NCI-H2107 (cell line): Measurements from ENCODE around the gene CDC14B.

ENCODE experiments used
- DNase-seq: peaks from one replicate; lab custom pipeline; 2025; lab: John Stamatoyannopoulos, UW

The CDC14B gene

DNA sequence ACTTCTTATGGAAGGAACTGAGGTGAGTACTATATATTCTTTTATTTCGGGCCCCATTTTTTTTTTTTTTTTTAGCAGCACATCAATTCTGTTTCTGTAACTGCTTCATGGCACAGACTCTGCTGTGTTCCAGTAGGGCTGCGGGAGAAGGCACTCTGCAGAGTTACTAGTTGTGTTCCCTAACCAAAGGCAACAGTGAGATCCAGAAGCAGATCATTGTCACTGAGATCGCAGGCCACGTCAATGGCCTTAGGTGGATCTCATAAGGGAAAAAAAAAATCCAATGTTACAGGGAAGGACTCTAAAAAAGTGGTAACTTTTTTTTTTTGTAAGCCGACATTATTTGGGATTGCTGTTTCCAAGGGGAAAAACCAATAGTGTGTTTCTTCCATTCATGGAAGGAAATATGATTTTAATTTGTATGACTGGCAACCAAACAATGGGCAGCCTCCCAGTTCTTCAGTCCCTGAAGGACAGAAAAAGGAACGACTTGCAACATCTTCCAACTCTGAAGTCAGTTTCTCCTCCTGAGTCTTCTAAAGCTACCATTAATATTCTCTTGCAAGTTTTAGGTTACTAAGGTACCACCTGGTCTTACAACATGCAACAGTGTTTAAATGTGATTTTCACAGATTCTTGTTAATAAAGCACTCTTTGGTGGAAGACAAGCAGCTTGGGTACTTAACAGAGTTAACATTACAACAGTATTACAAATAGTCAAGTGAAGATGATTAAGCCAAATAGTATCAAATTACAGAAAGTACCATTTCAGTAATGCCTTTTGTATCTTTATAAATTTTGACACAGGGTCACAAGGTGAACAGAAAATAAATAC, 116.9 kb downstream of the CDC14B start:
- DNase-seq, result no peak

- DNase-seq, result no peak
Observed at GRCh38 chr9:96501633-96502538, 117.8 kb downstream of the CDC14B start.

- DNase-seq, result no peak
Observed at GRCh38 chr9:96500696-96501632, 118.7 kb downstream of the CDC14B start.

DNA sequence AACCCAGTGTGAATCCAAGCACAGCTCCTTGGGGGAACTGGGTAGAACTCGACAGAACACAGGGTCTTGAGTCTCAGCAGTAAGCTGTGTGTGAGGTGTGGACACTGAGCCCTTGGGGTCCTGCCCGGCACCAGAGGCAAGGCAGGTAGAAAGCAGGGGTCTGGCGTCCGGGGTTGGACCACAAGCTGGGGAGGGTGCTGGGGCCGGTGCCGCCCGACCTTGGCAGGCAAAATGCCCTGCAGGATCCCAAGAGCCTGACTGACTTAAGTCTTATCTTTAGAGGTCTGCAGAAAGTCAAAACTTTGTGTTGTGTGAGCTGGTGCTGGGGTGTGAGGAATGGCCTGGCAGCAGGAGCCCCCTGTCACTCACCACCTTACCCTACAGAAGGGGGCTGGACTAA, 120.4 kb downstream of the CDC14B start:
- DNase-seq, result no peak

GRCh38 chr9:96498796-96499195, 120.8 kb downstream of the CDC14B start:
- no peak for DNase-seq

DNA sequence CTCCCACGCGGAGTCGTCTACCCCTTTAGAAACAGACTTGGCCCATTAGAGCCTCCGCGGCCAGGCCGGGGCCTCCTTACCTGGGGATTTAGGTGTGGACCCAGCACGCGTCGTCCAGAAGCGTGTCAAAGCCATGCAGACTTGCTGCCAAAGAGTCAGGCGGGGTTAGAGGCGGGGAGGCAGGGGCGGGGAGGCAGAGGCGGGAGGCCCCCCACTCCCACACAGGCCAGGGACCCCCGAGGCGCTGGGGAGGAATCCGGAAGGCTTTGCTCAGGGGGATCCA, 122.6 kb downstream of the CDC14B start:
- no peak for DNase-seq

DNA sequence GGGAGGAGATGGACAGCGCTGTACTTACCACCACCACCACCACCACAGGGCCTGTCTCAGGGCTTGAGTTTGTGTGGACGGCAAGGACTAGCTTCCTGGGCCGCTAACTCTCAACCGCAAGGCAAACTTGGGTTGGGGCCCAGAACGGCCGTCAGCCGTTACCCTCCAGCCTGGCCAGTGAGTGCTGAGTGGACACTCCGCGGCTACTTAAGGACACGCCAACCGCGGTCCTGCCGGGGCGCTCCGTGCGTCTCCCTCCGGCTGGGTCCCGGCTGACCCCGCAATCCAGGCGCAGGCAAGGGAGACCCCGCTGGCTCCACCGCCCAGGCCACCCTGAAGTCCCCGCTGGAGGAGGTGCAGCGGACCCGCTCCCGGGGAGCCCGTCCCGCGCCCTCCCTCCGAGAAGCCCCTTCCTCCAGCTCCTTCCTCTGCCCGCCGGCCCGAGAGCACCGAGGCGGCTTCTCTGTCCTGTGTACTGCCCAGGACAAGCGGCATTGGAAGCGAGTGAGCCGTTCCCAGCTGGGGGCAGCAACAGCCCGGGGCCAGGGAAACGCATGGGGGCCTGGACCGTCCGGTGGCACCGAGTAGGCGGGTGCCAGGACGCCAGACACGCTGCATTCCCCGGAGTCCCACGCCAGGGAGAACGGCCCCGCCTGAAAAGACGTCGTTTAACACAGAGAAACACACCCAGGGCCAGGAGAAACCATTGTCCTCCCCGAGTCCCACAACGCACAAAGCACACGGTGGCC, 123.1 kb downstream of the CDC14B start:
- DNase-seq, result no peak

DNA sequence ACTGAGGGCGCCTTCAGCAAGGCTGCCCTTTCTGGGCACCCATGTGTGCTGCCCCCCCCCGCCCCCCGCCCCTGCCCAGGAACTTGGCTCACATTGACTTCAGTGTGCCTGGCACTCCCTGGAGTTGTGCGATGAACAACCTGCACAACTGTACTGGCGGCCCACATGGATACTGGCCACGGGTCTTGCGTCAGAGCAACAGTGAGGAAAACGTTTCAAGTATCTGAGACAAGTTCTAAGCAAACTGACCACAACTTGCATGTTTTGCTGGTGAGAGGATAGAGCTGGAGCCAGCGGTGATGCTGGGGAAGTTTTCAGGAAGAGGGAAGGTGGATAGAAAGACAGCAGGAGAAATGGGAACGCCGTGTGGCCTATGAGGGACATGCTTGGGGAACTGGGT, 124.3 kb downstream of the CDC14B start:
- DNase-seq, result no peak

GRCh38 chr9:96494215-96494800, 125.3 kb downstream of the CDC14B start:
- no peak for DNase-seq

DNA sequence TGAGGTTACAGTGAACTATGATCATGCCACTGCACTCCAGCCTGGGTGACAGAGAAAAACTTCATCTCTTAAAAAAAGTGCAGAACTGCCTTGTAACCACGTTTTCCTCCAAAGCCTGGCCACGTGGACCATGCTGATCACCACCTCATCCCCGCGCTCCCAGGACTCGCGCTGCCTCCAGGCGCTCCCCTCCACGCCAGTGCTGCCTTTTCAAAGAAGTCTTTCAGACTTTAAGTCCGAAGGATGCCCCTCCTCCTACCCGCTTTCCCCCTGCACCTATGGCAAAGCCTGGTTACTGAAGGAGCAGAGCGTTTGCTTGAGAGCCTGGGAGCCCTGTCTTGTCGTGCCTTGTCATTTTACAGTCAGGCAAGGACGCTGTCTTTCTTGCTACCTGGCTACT, 125.9 kb downstream of the CDC14B start:
- DNase-seq, result no peak

DNA sequence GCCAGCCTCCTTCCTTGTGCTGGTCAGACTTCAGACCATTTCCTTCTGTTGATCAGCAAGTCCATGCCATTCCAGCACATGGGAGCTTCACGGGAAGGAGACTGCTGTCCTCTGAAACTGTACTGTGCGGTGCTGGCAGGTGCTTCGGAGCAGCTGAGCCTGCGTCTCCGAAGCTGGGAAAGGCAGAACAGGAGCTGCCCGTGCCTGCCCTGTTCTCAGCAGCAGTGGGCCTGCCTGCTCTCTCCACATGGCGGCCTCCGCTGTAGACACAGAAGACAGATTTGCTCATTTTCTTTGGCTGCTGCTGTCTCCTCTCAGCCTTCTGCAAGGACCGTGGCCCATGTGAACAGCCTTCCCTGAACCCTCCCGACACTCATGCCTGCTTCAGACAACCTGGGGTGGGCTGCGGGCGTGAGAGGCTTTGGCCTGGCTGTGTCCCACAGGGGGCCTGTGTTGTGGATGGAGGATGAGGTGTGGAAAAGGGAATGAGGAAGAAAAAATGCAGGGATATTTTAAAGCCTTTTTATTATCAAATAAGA, 126.6 kb downstream of the CDC14B start:
- DNase-seq, result no peak

DNA sequence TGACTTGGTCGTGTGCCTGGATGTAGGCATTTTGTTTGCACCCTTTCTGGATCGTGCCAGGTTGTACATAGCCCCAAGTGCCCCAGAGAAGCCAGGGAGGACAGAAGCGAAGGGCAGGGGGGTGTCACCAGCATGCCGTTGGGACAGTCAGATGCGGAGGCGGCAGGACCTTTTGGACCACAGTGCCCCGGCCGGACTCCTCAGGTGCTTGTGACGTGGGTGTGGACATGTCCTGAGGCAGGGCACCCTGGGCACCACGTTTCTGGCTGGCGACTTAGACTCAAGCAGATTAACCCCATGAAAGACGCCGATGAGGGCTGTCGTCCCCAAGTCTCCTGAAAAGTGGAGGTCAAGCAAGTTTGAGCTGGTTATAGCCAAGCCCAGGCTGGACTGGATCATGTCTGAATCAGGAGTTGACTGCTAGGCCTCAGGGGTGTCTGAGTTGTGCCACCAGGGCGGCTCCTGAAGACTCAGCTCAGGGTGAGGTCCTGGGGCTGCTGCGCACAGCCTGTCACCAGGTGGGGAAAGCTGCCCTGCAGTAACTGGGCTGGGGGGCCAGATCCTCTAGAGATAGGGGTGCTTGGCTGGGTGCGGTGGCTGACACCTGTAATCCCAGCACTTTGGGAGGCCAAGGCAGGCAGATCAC, 127.6 kb downstream of the CDC14B start:
- no peak for DNase-seq

DNA sequence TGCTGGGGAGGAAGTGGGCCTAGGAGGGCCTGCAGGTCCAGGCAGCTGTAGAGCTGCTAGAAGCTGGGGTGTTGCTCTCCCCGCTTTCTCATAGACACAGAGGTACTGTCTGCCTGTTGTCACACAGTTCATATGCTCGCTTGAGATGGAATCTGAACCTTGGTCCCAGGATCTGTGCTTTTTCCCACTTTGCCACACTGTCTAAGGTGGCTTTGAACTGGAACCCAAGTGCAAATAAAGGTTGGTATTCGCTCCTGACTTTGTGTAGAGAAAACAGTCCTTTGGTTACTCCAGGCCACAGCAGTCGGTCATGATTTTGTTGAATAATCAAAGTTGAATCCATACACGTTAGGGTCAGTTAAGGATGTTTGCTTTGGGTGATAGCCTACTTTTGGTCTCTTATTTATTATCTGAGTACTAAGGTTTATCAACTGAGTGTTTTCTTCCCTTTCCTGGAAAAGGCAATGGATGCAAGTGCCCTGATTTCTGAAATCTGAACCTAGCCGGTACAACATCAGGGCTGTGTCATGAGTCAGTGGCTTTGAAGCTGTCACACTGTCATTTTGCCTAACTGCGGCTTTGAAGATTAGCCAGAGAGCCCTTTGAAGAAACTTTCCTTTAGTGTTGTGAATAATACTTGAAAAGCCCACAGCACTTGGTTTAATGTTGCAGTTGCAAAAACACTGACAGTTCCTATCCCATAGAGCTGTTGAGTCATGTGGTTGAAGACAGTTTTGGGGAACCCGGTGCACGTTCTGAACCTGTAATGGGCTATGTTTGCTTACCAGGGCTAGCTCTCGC, 128.4 kb downstream of the CDC14B start:
- peak; percentile 29 for DNase-seq

- no peak for DNase-seq
Observed at GRCh38 chr9:96490534-96491078, 129.0 kb downstream of the CDC14B start.

DNA sequence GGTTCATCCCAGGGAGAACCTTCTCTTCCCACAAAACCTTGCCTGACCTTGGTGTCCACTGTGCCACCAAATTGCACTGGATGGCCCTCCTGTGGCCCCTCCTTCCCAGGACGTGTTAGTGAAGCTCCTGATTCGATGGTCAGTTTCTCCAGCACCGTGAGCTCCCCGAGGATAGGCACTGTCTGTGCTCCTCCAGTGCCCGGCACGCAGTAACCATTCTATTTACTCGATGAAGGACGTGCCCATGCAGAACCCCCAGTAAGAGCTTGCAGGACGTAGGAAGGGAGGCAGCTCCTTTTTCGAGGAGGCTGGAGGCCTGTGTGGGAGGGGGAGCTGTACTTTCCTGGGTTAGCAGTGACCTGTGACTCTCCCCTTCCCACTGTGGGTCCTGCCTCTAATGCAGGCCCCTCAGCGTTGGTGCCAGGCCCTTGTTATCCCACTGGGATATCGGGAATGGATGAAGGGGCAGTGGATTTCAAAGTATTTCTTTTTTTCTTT, 130.1 kb downstream of the CDC14B start:
- DNase-seq, result no peak

DNA sequence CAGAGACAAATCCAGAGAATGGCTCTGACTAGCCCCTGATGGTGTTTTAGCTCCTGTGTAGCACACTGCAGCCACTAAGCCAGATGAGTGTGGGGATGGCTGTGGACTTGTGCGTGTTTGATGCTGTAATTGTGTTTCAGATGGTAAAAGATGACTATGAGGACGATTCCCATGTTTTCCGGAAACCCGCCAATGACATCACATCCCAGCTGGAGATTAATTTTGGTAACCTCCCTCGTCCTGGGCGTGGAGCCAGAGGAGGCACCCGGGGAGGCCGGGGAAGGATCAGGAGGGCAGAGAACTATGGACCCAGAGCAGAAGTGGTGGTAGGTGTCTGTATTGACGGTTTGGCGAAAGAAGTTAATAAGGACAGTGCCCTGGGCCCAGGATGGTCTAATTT, 131.7 kb downstream of the CDC14B start:
- no peak for DNase-seq

DNA sequence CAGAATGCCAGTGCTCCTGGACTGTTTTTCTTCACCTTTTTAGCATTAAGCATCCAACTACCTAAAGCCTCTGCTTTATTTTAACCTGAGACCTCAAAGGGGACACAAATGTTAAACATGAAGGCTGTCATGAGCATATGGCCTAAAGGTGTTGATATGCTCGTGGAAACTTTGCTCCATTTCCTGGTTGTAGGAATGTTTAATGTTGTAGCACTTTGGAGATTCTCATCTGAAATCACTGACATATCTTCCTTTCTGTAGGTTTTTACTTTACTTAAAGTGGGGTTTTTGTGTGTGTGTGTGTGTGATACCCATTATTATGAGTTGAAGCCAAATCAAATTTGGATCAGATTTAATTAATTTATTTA, 132.6 kb downstream of the CDC14B start:
- DNase-seq, result no peak

DNA sequence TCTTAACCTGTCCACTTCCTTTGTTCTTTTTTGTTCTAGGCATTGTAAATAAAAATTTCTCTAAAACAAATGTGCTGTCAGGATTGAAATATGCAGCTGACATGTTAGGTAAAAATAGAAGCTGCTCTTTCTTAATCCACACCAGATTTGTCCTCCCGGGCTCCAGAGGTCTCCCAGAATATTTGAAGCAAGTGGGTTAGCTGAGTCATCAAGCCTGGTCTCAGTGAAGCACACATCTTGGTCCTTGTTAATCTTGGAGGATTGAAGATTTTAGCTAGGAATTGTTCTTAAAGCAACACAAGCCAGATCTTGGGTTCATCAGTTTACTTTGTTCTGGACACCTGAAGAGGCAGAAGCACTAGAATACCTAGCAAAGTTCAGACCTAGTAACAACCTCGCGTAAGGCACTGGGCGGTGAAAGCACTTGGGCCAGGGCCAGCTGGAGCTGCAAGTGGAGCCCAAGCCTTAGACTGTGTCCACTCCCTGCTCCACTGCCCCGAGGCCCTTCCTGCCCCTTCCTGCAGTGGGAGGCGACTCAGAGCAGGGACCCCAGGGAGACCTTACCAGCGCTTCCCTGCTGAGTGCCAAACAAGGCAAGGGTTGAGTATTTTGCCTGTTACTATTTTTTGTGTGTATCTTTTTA, 133.1 kb downstream of the CDC14B start:
- no peak for DNase-seq

GRCh38 chr9:96485280-96485679, 134.4 kb downstream of the CDC14B start:
- no peak for DNase-seq
